GM10266 (cell line): ENCODE data around the gene PAIP2B.
"Not testable (repeated sequence)": the region's sequence is repeated elsewhere in the genome, so short reads cannot be mapped to it uniquely, and the experiment has no call there.

ENCODE experiments used
- DNase-seq: peaks from one replicate; pipeline ENCODE4 v3.0.0; 2012; ENCODE audit errors: extremely low spot score
- TF ChIP-seq, protein P1 (sequence below): IDR thresholded peaks from 2 replicates; pipeline ENCODE4 v1.5.1; 2012; ENCODE audit warnings: mild to moderate bottlenecking, low read depth; ENCODE audit not compliant: control insufficient read depth, insufficient read depth; ENCODE audit errors: missing control alignments

PAIP2B gene

GRCh38 chr2:71206271-71206670 is 20.6 kb downstream of the PAIP2B start:
- DNase-seq = no peak
- TF ChIP-seq, protein P1, sequence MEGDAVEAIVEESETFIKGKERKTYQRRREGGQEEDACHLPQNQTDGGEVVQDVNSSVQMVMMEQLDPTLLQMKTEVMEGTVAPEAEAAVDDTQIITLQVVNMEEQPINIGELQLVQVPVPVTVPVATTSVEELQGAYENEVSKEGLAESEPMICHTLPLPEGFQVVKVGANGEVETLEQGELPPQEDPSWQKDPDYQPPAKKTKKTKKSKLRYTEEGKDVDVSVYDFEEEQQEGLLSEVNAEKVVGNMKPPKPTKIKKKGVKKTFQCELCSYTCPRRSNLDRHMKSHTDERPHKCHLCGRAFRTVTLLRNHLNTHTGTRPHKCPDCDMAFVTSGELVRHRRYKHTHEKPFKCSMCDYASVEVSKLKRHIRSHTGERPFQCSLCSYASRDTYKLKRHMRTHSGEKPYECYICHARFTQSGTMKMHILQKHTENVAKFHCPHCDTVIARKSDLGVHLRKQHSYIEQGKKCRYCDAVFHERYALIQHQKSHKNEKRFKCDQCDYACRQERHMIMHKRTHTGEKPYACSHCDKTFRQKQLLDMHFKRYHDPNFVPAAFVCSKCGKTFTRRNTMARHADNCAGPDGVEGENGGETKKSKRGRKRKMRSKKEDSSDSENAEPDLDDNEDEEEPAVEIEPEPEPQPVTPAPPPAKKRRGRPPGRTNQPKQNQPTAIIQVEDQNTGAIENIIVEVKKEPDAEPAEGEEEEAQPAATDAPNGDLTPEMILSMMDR = no peak

- DNase-seq = no peak
- TF ChIP-seq, protein P1 = no peak
Measured at GRCh38 chr2:71191570-71191943, 35.3 kb downstream of the PAIP2B start.

GRCh38 chr2:71190656-71191569 is 36.0 kb downstream of the PAIP2B start:
- TF ChIP-seq, protein P1 = peak; percentile 4
- no peak for DNase-seq

- no peak for DNase-seq
- TF ChIP-seq, protein P1 = no peak
Measured at GRCh38 chr2:71187589-71187988, 39.3 kb downstream of the PAIP2B start.

GRCh38 chr2:71186973-71187372 is 39.9 kb downstream of the PAIP2B start:
- DNase-seq = no peak
- TF ChIP-seq, protein P1 = no peak

- not testable (repeated sequence) for DNase-seq
Measured at GRCh38 chr2:71183306-71184115, 43.4 kb downstream of the PAIP2B start.

DNA sequence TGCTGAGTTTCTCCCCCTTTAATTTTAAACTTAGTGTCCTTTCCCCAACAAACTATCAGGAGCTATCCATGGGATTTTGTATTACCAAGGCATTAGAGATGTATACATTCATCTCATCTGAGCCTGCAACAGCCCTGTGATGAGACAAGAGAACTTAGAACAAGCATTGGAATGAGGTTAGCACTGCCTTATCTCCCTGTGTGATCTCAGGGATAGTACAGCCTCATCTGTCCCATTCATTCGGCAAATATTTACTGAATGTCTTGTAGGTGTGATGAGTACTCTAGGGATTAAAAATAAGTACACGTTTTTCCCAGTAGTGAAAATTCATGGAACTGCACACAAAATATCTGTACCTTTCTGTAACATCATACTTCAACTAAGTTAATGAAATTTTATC is 45.6 kb downstream of the PAIP2B start:
- DNase-seq = no peak
- TF ChIP-seq, protein P1 = no peak

- DNase-seq = not testable (repeated sequence)
Measured at GRCh38 chr2:71178836-71179235, 48.1 kb downstream of the PAIP2B start.
